Activated CD8-positive, alpha-beta memory T cell treated with anti-CD3 and anti-CD28 coated beads for 4 hours (primary cell): ENCODE data around the gene HSD17B13.

ENCODE experiments used
- DNase-seq, 2 donors: peaks; one replicate each; pipeline ENCODE4 v3.0.0-alpha.2; 2020; ENCODE audit warnings: low read depth in 2 of 2

Gene HSD17B13

GRCh38 chr4:87268411-87268810, 54.3 kb downstream of the HSD17B13 start:
- DNase-seq, result no peak

DNA sequence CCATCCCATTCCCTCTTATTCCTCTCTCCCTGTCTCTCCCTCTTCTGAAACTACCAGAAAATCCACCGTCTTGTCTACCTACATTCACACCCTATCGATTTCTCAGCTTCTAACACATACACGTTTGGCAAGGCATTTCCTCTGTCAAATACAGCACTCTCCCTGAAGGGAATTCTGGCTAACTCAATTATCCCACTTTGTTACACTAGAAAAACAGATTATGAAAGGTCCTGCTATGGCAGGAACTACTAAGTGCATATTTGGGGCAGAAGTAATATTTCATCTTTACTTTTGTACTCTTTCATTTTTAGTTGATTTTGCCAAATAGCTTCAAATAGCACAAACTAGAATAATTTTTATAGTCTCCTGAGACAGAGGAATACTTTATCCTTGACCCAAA, 55.7 kb downstream of the HSD17B13 start:
- DNase-seq, result no peak

DNA sequence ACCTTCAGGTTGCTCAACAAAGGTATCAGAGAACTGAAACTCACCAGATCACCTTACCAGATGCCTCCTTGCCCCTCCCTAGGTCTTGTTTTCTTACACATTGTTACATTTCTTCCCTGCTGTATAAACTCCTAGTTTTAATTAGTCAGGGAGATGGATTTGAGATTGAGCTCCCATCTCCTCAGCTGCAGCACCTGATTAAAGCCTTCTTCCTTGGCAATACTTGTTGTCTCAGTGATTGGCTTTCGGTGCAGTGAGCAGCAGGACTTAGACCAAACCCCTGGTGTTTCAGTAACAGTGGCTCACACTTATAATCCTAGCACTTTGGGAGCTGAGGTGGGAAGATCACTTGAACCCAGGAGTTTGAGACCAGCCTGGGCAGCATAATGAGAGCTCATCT, 59.8 kb downstream of the HSD17B13 start:
- no peak for DNase-seq

DNA sequence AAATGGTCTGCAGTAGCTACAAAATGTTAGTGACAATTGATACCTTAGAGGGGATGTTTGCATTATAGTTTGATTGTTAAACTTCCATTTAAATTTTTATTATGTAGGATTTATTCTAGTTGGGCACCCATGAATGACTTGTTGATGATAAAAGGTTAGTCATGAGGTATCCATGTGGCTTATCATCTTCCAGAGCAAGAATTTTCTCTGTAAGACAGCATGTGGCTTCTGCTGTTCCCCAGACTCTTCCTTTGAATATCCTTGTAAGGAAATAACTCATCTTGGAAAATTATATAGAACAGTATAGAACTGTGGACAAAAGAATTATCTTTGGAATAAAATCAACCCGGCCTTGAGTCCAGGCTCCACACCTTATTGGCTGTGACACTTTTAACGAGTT, 62.2 kb downstream of the HSD17B13 start:
- no peak for DNase-seq

- DNase-seq, result no peak
Observed at GRCh38 chr4:87258677-87259076, 64.0 kb downstream of the HSD17B13 start.

GRCh38 chr4:87257523-87257922, 65.2 kb downstream of the HSD17B13 start:
- no peak for DNase-seq

DNA sequence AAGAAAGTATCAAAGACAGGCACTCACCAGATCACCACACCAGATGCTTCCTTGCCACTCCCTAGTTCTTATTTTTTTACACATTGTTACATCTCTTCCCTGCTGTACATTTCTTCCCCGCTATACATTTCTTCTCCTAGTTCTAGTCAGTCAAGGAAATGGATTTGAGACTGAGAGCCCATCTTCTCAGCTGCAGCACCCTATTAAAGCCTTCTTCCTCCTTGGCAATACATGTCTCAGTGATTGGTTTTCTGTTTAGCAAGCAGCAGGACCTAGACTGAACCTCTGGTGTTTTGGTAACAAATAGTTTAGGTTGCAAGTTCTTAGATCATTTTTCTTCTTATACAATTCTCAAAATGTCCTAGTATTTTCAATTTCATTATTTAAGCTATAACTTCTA, 66.9 kb downstream of the HSD17B13 start:
- DNase-seq, result no peak
